NT2/D1 (cell line): ENCODE data around the gene HAUS5.

Experiments
- SUZ12 ChIP-seq: IDR thresholded peaks from 2 replicates; pipeline ENCODE4 v1.6.1; 2011; ENCODE audit not compliant: insufficient read length, insufficient read depth; ENCODE audit errors: extremely low read depth
- ZNF274 ChIP-seq: IDR thresholded peaks from 2 replicates; pipeline ENCODE4 v1.6.1; 2011; ENCODE audit warnings: mild to moderate bottlenecking, low read depth, low read length

- TF ChIP-seq SUZ12: no peak
- TF ChIP-seq ZNF274: no peak
Measured at GRCh38 chr19:35619290-35619923, 6.9 kb downstream of the HAUS5 start.
